OCI-LY7 (cell line): ENCODE data around the gene MARCKS.

Source experiments
- CTCF ChIP-seq: fragments of 200-600 bp; sonication (generic); conservative IDR thresholded peaks from 2 replicates; pipeline ENCODE4 v1.5.1; 2014; ENCODE audit warnings: mild to moderate bottlenecking, antibody characterized with exemption, low read length, moderate library complexity, mixed read lengths
- EZH2phosphoT487 ChIP-seq: fragments of 200-600 bp; sonication (generic); IDR thresholded peaks from 2 replicates; pipeline ENCODE4 v1.6.1; 2018; ENCODE audit warnings: low read depth, borderline replicate concordance, mild to moderate bottlenecking, mixed run types, antibody characterized with exemption, low read length, moderate library complexity, mixed read lengths

GRCh38 chr6:113886512-113886911 is 29.4 kb downstream of the MARCKS start:
- TF ChIP-seq CTCF, result no peak
- TF ChIP-seq EZH2phosphoT487, result no peak
